Parathyroid adenoma (tissue), 2 donors: Measurements from ENCODE around the gene ZNF420.
"Not testable (repeated sequence)": the region's sequence is repeated elsewhere in the genome, so short reads cannot be mapped to it uniquely, and the experiment has no call there.

ENCODE experiments used
- H2AFZ ChIP-seq: fragments of 300-600 bp; sonication (generic); one replicate; pipeline ENCODE4 v1.7.0; 2017; ENCODE audit warnings: antibody characterized with exemption, mild to moderate bottlenecking
- H3K27ac ChIP-seq: fragments of 300-600 bp; sonication (generic); one replicate; pipeline ENCODE4 v1.7.0; 2017
- H3K27me3 ChIP-seq: fragments of 300-600 bp; sonication (generic); one replicate; pipeline ENCODE4 v1.7.0; 2017; ENCODE audit warnings: low read length; ENCODE audit not compliant: control insufficient read depth, insufficient read depth
- H3K36me3 ChIP-seq: fragments of 300-600 bp; sonication (generic); one replicate; pipeline ENCODE4 v1.7.0; 2017; ENCODE audit warnings: low read length; ENCODE audit not compliant: control insufficient read depth, insufficient read depth
- H3K4me1 ChIP-seq: fragments of 300-600 bp; sonication (generic); one replicate; pipeline ENCODE4 v1.7.0; 2017; ENCODE audit warnings: control low read depth
- H3K4me2 ChIP-seq: fragments of 300-600 bp; sonication (generic); one replicate; pipeline ENCODE4 v1.7.0; 2017; ENCODE audit warnings: low read length
- H3K4me3 ChIP-seq: fragments of 300-600 bp; sonication (generic); one replicate; pipeline ENCODE4 v1.7.0; 2017; ENCODE audit warnings: low read depth, low read length
- H3K79me2 ChIP-seq: fragments of 300-600 bp; sonication (generic); one replicate; pipeline ENCODE4 v1.7.0; 2017; ENCODE audit warnings: control low read depth
- H3K9ac ChIP-seq: fragments of 300-600 bp; sonication (generic); one replicate; pipeline ENCODE4 v1.7.0; 2017; ENCODE audit warnings: mild to moderate bottlenecking
- H3K9me3 ChIP-seq: fragments of 300-600 bp; sonication (generic); one replicate; pipeline ENCODE4 v1.7.0; 2017; ENCODE audit warnings: low read length; ENCODE audit not compliant: control insufficient read depth
- TF ChIP-seq, protein P1 (sequence below): fragments of 300-600 bp; sonication (generic); IDR thresholded peaks from one replicate; pipeline ENCODE4 v1.7.0; 2017; ENCODE audit warnings: antibody characterized with exemption, mild to moderate bottlenecking
- donor health status: primary hyperparathyroidism.

The ZNF420 gene

DNA sequence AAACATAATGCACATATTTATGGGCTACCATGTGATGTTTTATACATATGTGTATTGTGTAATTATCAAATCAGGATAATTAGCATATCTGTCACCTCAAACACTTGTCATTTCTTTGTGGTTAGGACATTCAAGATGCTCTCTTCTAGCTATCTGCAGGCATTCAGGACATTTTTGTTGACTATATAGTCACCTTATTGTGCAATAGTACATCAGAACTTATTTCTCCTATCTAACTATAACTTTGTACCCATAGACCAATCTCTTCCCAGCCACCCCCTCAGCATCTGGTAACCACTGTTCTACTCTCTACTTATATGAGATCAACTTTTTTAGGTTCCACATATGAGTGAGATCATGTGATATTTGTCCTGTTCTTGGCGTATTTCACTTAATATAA is 20.3 kb downstream of the ZNF420 start:
- TF ChIP-seq, protein P1, sequence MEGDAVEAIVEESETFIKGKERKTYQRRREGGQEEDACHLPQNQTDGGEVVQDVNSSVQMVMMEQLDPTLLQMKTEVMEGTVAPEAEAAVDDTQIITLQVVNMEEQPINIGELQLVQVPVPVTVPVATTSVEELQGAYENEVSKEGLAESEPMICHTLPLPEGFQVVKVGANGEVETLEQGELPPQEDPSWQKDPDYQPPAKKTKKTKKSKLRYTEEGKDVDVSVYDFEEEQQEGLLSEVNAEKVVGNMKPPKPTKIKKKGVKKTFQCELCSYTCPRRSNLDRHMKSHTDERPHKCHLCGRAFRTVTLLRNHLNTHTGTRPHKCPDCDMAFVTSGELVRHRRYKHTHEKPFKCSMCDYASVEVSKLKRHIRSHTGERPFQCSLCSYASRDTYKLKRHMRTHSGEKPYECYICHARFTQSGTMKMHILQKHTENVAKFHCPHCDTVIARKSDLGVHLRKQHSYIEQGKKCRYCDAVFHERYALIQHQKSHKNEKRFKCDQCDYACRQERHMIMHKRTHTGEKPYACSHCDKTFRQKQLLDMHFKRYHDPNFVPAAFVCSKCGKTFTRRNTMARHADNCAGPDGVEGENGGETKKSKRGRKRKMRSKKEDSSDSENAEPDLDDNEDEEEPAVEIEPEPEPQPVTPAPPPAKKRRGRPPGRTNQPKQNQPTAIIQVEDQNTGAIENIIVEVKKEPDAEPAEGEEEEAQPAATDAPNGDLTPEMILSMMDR, result no peak
- Histone ChIP-seq H3K9me3 (no peaks in the 10 kb centered on the region), H3K4me1 (no peaks in the 10 kb centered on the region), H3K79me2 (peaks cover 3% of the 10 kb centered on the region), H3K9ac (no peak overlapping the region), H3K4me3 (no peak overlapping the region), H3K27me3 (no peaks in the 10 kb centered on the region), H3K27ac (no peak overlapping the region), H2AFZ (no peak overlapping the region), H3K4me2 (no peak overlapping the region), H3K36me3 (no peaks in the 10 kb centered on the region)

DNA sequence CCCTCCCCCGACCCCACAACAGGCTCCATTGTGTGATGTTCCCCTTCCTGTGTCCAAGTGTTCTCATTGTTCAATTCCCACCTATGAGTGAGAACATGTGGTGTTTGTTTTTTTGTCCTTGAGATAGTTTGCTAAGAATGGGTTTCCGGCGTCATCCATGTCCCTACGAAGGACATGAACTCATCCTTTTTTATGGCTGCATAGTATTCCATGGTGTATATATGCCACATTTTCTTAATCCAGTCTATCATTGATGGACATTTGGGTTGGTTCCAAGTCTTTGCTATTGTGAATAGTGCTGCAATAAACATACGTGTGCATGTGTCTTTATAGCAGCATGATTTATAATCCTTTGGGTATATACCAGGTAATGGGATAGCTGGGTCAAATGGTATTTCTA is 25.9 kb downstream of the ZNF420 start:
- not testable (repeated sequence) for H3K27ac ChIP-seq, H3K4me1 ChIP-seq, H3K79me2 ChIP-seq, H3K27me3 ChIP-seq, H3K9ac ChIP-seq, H3K4me2 ChIP-seq, H3K4me3 ChIP-seq, H2AFZ ChIP-seq, H3K9me3 ChIP-seq, H3K36me3 ChIP-seq

DNA sequence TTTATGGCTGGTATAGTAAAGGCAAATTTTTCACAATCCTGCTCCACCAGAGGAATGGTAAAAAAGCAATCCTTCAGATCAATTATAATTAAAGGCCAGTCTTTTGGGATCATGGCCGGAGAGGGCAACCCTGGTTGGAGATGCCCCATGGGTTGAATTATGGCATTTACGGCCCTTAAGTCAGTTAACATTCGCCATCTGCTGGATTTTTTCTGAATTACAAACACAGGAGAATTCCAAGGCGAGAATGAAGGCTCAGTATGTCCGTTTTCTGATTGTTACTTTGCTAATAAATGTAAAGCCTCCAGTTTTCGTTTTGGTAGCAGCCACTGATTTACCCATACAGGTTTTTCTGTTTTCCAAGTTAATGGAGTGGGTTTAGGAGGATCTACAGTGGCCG is 33.5 kb downstream of the ZNF420 start:
- H3K9ac ChIP-seq, H3K79me2 ChIP-seq, H3K27me3 ChIP-seq, H2AFZ ChIP-seq, H3K27ac ChIP-seq, H3K36me3 ChIP-seq, H3K4me1 ChIP-seq, H3K4me2 ChIP-seq, H3K4me3 ChIP-seq, H3K9me3 ChIP-seq: not testable (repeated sequence)

DNA sequence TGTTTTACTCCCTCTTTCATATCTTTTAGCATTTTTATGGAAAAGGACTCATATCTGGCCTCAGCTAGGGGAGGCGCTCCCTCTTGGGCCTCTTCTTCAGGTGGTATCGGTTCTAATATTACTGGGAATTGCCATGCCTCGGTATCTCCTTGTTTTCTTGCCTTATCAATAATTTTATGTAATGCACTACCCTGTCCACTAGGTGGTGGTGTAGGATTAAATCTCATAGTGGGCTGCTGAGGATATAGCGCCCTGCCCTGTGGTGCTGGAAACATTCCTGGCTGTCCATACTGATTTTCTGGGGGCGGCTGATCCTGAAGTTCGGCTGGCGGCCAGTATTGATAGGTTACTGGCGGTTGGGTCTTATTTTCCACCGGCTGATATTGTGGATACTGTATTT is 35.8 kb downstream of the ZNF420 start:
- Histone ChIP-seq H3K4me1 (no peaks in the 10 kb centered on the region), H3K27me3 (no peaks in the 10 kb centered on the region), H3K27ac (no peak overlapping the region), H3K36me3 (peaks cover 5% of the 10 kb centered on the region), H2AFZ (no peak overlapping the region), H3K4me2 (no peak overlapping the region), H3K79me2 (no peaks in the 10 kb centered on the region), H3K9ac (no peak overlapping the region), H3K4me3 (no peak overlapping the region), H3K9me3 (no peaks in the 10 kb centered on the region)
- TF ChIP-seq, protein P1, result peak; percentile 13

DNA sequence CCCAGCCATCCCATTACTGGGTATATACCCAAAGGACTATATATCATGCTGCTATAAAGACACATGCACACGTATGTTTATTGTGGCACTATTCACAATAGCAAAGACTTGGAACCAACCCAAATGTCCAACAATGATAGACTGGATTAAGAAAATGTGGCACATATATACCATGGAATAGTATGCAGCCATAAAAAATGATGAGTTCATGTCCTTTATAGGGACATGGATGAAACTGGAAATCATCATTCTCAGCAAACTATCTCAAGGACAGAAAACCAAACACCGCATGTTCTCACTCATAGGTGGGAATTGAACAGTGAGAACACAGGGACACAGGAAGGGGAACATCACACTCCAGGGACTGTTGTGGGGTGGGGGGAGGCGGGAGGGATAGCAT is 43.9 kb downstream of the ZNF420 start:
- not testable (repeated sequence) for H3K27ac ChIP-seq, H3K4me1 ChIP-seq, H3K4me2 ChIP-seq, H3K27me3 ChIP-seq, H3K9ac ChIP-seq, H3K36me3 ChIP-seq, H3K4me3 ChIP-seq, H2AFZ ChIP-seq, H3K79me2 ChIP-seq, H3K9me3 ChIP-seq

DNA sequence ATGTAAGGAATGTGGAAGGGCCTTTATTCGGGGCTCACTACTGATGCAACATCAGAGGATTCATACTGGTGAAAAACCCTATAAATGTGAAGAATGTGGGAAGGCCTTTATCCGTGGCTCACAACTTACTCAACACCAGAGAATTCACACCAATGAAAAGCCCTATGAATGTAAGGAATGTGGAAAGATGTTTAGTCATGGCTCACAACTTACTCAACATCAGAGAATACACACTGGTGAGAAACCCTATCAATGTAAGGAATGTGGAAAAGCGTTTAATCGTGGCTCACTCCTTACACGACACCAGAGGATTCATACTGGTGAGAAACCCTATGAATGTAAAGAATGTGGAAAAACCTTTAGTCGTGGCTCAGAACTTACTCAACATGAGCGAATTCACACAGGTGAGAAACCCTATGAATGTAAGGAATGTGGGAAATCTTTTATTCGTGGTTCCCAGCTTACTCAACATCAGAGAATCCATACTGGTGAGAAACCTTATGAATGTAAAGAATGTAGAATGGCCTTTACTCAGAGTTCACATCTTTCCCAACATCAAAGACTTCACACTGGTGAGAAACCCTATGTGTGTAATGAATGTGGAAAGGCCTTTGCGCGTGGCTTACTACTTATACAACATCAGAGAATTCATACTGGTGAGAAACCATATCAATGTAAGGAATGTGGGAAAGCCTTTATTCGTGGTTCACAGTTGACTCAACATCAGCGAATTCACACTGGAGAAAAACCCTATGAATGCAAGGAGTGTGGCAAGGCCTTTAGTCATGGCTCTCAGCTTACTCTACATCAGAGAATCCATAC is 50.0 kb downstream of the ZNF420 start:
- Histone ChIP-seq H3K9ac (no peak overlapping the region), H3K4me2 (no peak overlapping the region), H3K27ac (no peak overlapping the region), H3K4me1 (no peaks in the 10 kb centered on the region), H2AFZ (no peak overlapping the region), H3K36me3 (peaks cover 27% of the 10 kb centered on the region), H3K79me2 (no peaks in the 10 kb centered on the region), H3K27me3 (no peaks in the 10 kb centered on the region), H3K4me3 (no peak overlapping the region), H3K9me3 (peaks cover 27% of the 10 kb centered on the region)
- TF ChIP-seq, protein P1, result no peak
